OCI-LY7 (cell line): ENCODE measurements around the gene HIGD2B. TPM values are rescaled to one million over a fixed set of nuclear protein-coding genes. Genes with fewer than 3 reads are reported as not detected.
A peak's percentile ranks its signal among the peaks of the same experiment; 100 is the strongest.

Experiments used
- Bru-seq: library from RNA; stranded (reverse); fragments of 400-500 nt; gene quantifications from one replicate; lab custom pipeline; 2021; lab: Mats Ljungman, UMichigan
- BruChase-seq, 2 experiments: library from RNA; stranded (reverse); fragments of 400-500 nt; gene quantifications; one replicate each; lab custom pipeline; 2021; lab: Mats Ljungman, UMichigan
- BruUV-seq: library from RNA; stranded (reverse); fragments of 400-500 nt; replicated peaks from 2 replicates; lab custom pipeline; 2021; lab: Mats Ljungman, UMichigan
- CTCF ChIA-PET: fragments of 300-600 bp; sonication (Branson Sonifier 250); formaldehyde crosslinking; loops from one replicate; lab custom pipeline; 2022; ENCODE audit warnings: antibody characterized with exemption; ENCODE audit not compliant: unreplicated experiment; lab: Charles Lee
- POLR2A ChIA-PET: fragments of 300-600 bp; sonication (Branson Sonifier 250); formaldehyde crosslinking; loops from one replicate; lab custom pipeline; 2022; ENCODE audit warnings: antibody characterized with exemption; lab: Charles Lee
- DNase-seq: peaks from one replicate; pipeline ENCODE4 v3.0.0-alpha.2; 2015; ENCODE audit warnings: low spot score
- H2AFZ ChIP-seq: fragments of 200-600 bp; sonication (generic), shearing (Covaris generic); 2 replicates; pipeline ENCODE4 v1.6.1; 2014; ENCODE audit warnings: mild to moderate bottlenecking, antibody characterized with exemption, low read length, moderate library complexity
- H3K27ac ChIP-seq: fragments of 200-600 bp; sonication (generic); 2 replicates; pipeline ENCODE4 v1.5.1; 2014; ENCODE audit warnings: mixed run types, low read depth, mild to moderate bottlenecking, moderate library complexity, low read length, inconsistent platforms; ENCODE audit not compliant: poor library complexity, severe bottlenecking
- H3K36me3 ChIP-seq: fragments of 200-600 bp; sonication (generic); 2 replicates; pipeline ENCODE4 v1.6.1; 2014; ENCODE audit warnings: mild to moderate bottlenecking, antibody characterized with exemption, low read length, moderate library complexity, mixed read lengths; ENCODE audit not compliant: insufficient read depth
- H3K4me1 ChIP-seq: fragments of 200-600 bp; sonication (generic); 2 replicates; pipeline ENCODE4 v1.5.1; 2014; ENCODE audit warnings: mild to moderate bottlenecking, low read length; ENCODE audit not compliant: insufficient read depth, poor library complexity, severe bottlenecking
- H3K4me2 ChIP-seq: fragments of 200-600 bp; sonication (generic); 2 replicates; pipeline ENCODE4 v1.6.1; 2014; ENCODE audit warnings: mild to moderate bottlenecking, low read length
- H3K4me3 ChIP-seq: fragments of 200-600 bp; sonication (generic); 2 replicates; pipeline ENCODE4 v1.5.1; 2014; ENCODE audit warnings: mild to moderate bottlenecking, low read depth, low read length; ENCODE audit not compliant: poor library complexity, severe bottlenecking
- H3K79me2 ChIP-seq: fragments of 200-600 bp; sonication (generic); 2 replicates; pipeline ENCODE4 v1.6.1; 2016; ENCODE audit warnings: low read depth, mild to moderate bottlenecking, low read length, moderate library complexity, mixed read lengths; ENCODE audit not compliant: insufficient read depth
- H3K9me2 ChIP-seq: fragments of 200-600 bp; sonication (generic); 2 replicates; pipeline ENCODE4 v1.6.1; 2016; ENCODE audit warnings: mild to moderate bottlenecking, low read length, mixed read lengths; ENCODE audit not compliant: insufficient read depth
- H3K9me3 ChIP-seq: fragments of 200-600 bp; sonication (generic); 2 replicates; pipeline ENCODE4 v1.6.1; 2014; ENCODE audit warnings: mild to moderate bottlenecking, mixed run types, low read length, mixed read lengths
- H4K20me1 ChIP-seq: fragments of 200-600 bp; sonication (generic); 2 replicates; pipeline ENCODE4 v1.6.1; 2014; ENCODE audit warnings: mild to moderate bottlenecking, antibody characterized with exemption, low read length, moderate library complexity, mixed read lengths; ENCODE audit not compliant: insufficient read depth
- EZH2phosphoT487 ChIP-seq: fragments of 200-600 bp; sonication (generic); IDR thresholded peaks from 2 replicates; pipeline ENCODE4 v1.6.1; 2018; ENCODE audit warnings: low read depth, borderline replicate concordance, mild to moderate bottlenecking, mixed run types, antibody characterized with exemption, low read length, moderate library complexity, mixed read lengths
- intact Hi-C: fragments of 100-400 bp; cut with micrococcal nuclease; formaldehyde crosslinking; loops from one replicate; pipeline ENCODE4 v1.10.0; 2022; ENCODE audit not compliant: unreplicated experiment
- long read RNA-seq: library from polyadenylated mRNA; stranded (forward); transcript quantifications from one replicate; pipeline ENCODE4 v2.0.0, GENCODE V29; 2022
- total RNA-seq, 2 experiments: library from RNA; depleted of rRNA in 1 of 2; stranded (reverse); fragments of >200 nt in 1 of 2; shearing (Covaris generic) in 1 of 2; gene quantifications; 2 replicates each; pipeline ENCODE4 v1.2.3, GENCODE V29; 2014 to 2022
- TF ChIP-seq, protein P1 (sequence below): fragments of 200-600 bp; sonication (generic); conservative IDR thresholded peaks from 2 replicates; pipeline ENCODE4 v1.5.1; 2014; ENCODE audit warnings: mild to moderate bottlenecking, antibody characterized with exemption, low read length, moderate library complexity, mixed read lengths

The HIGD2B gene, protein sequence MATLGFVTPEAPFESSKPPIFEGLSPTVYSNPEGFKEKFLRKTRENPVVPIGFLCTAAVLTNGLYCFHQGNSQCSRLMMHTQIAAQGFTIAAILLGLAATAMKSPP
- total RNA-seq (2014; rRNA removed; shearing (Covaris generic)) (0.22 and 1.5 TPM in 2 replicates), total RNA-seq (2022) (0.33 TPM in 1 of 2 replicates, not detected in the other), Bru-seq, nascent RNA (percentile 36 among the genes with signal in this experiment), BruChase-seq, experiment 1, labeled RNA remaining after a 6-hour chase (percentile 16 among the genes with signal in this experiment), BruChase-seq, experiment 2, labeled RNA remaining after a 2-hour chase (percentile 19 among the genes with signal in this experiment)
- long read RNA-seq = 0 reads

DNA sequence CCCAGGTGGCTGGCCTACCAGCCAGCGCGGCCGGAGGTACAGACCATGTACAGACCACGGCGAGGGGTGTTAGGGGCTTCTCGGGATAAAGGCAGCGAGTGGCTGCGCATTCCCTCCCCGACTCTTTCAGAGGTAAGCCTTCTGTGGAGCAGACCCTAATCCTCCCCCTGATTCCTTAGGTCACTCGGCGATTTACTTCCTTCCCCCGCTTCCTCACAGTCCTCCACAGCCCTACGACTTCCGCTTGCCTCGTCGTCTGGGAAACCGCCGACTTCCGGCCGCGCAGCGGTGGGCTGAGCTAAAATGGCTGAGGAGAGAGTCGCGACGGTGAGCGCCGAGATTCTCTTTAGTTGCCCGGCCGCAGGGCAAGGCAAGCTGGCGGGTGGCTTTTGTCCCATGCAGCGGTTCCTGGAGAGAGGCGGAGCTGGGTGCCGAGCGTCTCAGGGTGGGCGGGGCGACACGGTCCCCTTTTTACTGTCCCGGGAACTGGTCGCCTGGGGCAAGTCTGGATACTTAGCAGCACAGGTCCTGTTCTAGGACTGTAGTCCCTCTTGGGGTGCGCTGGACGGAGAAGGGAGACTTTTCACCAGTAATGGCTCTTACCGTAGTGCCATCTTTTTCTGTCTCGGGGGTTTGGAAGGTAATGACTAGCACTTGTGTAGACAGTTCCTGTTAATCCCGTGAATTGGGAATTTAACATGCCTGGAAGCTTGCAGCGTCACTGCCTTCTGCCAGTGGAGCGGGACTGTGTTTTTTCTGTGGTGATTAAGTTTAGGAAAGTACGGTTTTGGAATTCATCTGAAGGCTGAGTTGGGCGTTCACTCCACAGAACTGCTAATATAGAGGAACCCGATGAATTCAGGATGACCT is at the start of gene HIGD2B, which contains the start of gene BBS4:
Gene HIGD2B, minus strand, starts transcription at position 258 of the 870 bp plus-strand sequence. CDS start 9,808 bp downstream, outside the sequence.
Gene BBS4, plus strand, starts transcription at position 283 of the 870 bp plus-strand sequence. Its CDS starts 21 bp downstream, at position 304.
- H2AFZ ChIP-seq = peak within 1 kb of the TSS; percentile 91
- POLR2A ChIA-PET = interaction anchor here (0.7 to 0.9 kb wide), 3 partner anchors 19 to 395 kb away, joined by 3 to 4 read pairs (median 3); no protein-coding TSS in a partner anchor
- H3K27ac ChIP-seq = peak within 1 kb of the TSS; percentile 85
- no peaks in the 10 kb centered on the region for H3K36me3 ChIP-seq
- H3K9me3 ChIP-seq = no peaks in the 10 kb centered on the region
- TSS peak; percentile 89 for BruUV-seq
- H3K79me2 ChIP-seq = peaks cover 17% of the 10 kb centered on the region; the same call in 1 of the 2 replicates
- peak within 1 kb of the TSS; percentile 95 for H3K4me2 ChIP-seq
- no peak for TF ChIP-seq EZH2phosphoT487
- TF ChIP-seq, protein P1, sequence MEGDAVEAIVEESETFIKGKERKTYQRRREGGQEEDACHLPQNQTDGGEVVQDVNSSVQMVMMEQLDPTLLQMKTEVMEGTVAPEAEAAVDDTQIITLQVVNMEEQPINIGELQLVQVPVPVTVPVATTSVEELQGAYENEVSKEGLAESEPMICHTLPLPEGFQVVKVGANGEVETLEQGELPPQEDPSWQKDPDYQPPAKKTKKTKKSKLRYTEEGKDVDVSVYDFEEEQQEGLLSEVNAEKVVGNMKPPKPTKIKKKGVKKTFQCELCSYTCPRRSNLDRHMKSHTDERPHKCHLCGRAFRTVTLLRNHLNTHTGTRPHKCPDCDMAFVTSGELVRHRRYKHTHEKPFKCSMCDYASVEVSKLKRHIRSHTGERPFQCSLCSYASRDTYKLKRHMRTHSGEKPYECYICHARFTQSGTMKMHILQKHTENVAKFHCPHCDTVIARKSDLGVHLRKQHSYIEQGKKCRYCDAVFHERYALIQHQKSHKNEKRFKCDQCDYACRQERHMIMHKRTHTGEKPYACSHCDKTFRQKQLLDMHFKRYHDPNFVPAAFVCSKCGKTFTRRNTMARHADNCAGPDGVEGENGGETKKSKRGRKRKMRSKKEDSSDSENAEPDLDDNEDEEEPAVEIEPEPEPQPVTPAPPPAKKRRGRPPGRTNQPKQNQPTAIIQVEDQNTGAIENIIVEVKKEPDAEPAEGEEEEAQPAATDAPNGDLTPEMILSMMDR = no peak
- peak within 1 kb of the TSS; percentile 90 for H3K4me3 ChIP-seq
- H3K9me2 ChIP-seq = no peaks in the 10 kb centered on the region
- peak; percentile 90 for DNase-seq
- H4K20me1 ChIP-seq = no peaks in the 10 kb centered on the region
- H3K4me1 ChIP-seq = peaks cover 30% of the 10 kb centered on the region
- CTCF ChIA-PET = interaction anchor here (0.6 kb wide), 1 partner anchor 1974 kb away, joined by 4 read pairs; no protein-coding TSS in a partner anchor
- intact Hi-C loops = loop anchor here (10.0 kb wide), 1 partner anchor 211 kb away; the partner anchor contains the start of gene ARIH1

DNA sequence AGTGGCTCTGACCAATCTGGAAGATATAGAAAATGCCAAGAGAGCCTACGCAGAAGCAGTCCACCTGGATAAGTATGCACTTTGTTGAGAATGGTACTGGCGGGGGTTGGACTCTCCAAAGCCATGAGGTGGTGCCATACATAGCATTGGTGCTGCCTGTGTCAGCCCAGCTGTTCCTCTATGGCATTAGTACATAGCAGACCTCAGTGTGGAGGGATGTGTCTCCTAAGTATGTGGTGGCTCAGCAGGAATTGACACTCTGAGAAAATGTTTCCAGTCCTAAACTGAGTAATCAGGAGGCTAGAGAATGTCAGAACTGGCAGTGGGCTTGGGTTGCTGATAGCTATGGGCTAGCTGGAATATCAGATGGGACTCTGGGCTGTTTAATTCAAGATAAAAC is 49.1 kb upstream of the HIGD2B start:
- Histone ChIP-seq H3K4me1 (peaks cover 12% of the 10 kb centered on the region), H3K9me3 (no peaks in the 10 kb centered on the region), H4K20me1 (no peaks in the 10 kb centered on the region), H2AFZ (no peak overlapping the region), H3K4me2 (no peak overlapping the region), H3K4me3 (no peak overlapping the region), H3K36me3 (peaks cover 58% of the 10 kb centered on the region), H3K9me2 (no peaks in the 10 kb centered on the region), H3K27ac (no peak overlapping the region), H3K79me2 (no peaks in the 10 kb centered on the region)
- DNase-seq = no peak
- POLR2A ChIA-PET = no interaction called here
- BruUV-seq = no TSS peak
- no peak for TF ChIP-seq EZH2phosphoT487
- TF ChIP-seq, protein P1 = no peak
- CTCF ChIA-PET = no interaction called here
- intact Hi-C loops = no loop called here
